SK-N-SH (cell line): ENCODE results near the gene NLN. TPM values are rescaled to one million over a fixed set of nuclear protein-coding genes. Genes with fewer than 3 reads are reported as not detected.

Experiments used
- CTCF ChIA-PET: fragments of 300-600, 350-600 bp; formaldehyde crosslinking; extraction: SDS; loops from one replicate; lab custom pipeline; 2021; lab: Yijun Ruan, JAX
- POLR2A ChIA-PET: fragments of 350-600 bp; sonication (Branson Sonifier 250); formaldehyde crosslinking; extraction: SDS; loops from one replicate; lab custom pipeline; 2020; ENCODE audit warnings: antibody characterized with exemption, inconsistent platforms; lab: Yijun Ruan, JAX
- DNase-seq: peaks from one replicate; pipeline ENCODE4 v3.0.0; 2012
- H2AFZ ChIP-seq: fragments of 200-600 bp; sonication (generic); 2 replicates; pipeline ENCODE4 v1.8.1; 2016; ENCODE audit warnings: antibody characterized with exemption, mild to moderate bottlenecking, low read depth
- H3F3A ChIP-seq: fragments of 200-600 bp; sonication (generic); replicated peaks from 2 replicates; pipeline ENCODE3; 2016; ENCODE audit warnings: antibody characterized with exemption, mild to moderate bottlenecking; ENCODE audit not compliant: insufficient read depth
- H3K27ac ChIP-seq, 2 experiments: fragments of 200-500 bp in 1 of 2; fragments of 200-600 bp in 1 of 2; sonication (Bioruptor generic) in 1 of 2; sonication (generic), shearing (Covaris generic) in 1 of 2; 2 replicates each; pipeline versions ENCODE4 v1.5.1 to v1.6.1; 2014 to 2016; ENCODE audit warnings: low read depth in 2 of 2, inconsistent platforms in 1 of 2, low read length in 1 of 2, mild to moderate bottlenecking in 1 of 2, mixed read lengths in 1 of 2
- H3K27me3 ChIP-seq: fragments of 200-600 bp; sonication (generic), shearing (Covaris generic); 2 replicates; pipeline ENCODE4 v1.6.1; 2016; ENCODE audit warnings: mixed run types; ENCODE audit not compliant: insufficient read depth
- H3K36me3 ChIP-seq, 2 experiments: fragments of 200-500 bp in 1 of 2; fragments of 200-600 bp in 1 of 2; sonication (Bioruptor generic) in 1 of 2; sonication (generic) in 1 of 2; replicated peaks in 1 of 2; 2 replicates each; pipeline versions ENCODE3 to v1.5.1; 2014 to 2016; ENCODE audit warnings: low read length in 1 of 2, mild to moderate bottlenecking in 1 of 2; ENCODE audit not compliant: insufficient read depth in 2 of 2, control insufficient read depth in 1 of 2
- H3K4me1 ChIP-seq, 2 experiments: fragments of 200-500 bp in 1 of 2; fragments of 200-600 bp in 1 of 2; sonication (Bioruptor generic) in 1 of 2; sonication (generic), shearing (Covaris generic) in 1 of 2; 2 replicates each; pipeline versions ENCODE4 v1.5.1 to v1.6.1; 2014 to 2016; ENCODE audit warnings: low read depth in 1 of 2, low read length in 1 of 2, mixed run types in 1 of 2; ENCODE audit not compliant: insufficient read depth in 2 of 2, control insufficient read depth in 1 of 2
- H3K4me2 ChIP-seq: fragments of 200-600 bp; sonication (generic), shearing (Covaris generic); 2 replicates; pipeline ENCODE4 v1.6.1; 2017; ENCODE audit warnings: mixed run types
- H3K4me3 ChIP-seq, 2 experiments: fragments of 200-500 bp in 1 of 2; fragments of 200-600 bp in 1 of 2; sonication (Bioruptor generic) in 1 of 2; sonication (generic), shearing (Covaris generic) in 1 of 2; 2 replicates each; pipeline versions ENCODE4 v1.5.1 to v1.8.1; 2014 to 2016; ENCODE audit warnings: low read depth in 2 of 2, inconsistent platforms in 1 of 2, low read length in 1 of 2, mild to moderate bottlenecking in 1 of 2, mixed read lengths in 1 of 2, moderate library complexity in 1 of 2
- H3K79me2 ChIP-seq: fragments of 200-600 bp; sonication (generic); 2 replicates; pipeline ENCODE4 v1.8.1; 2017; ENCODE audit warnings: mild to moderate bottlenecking; ENCODE audit not compliant: insufficient read depth
- H3K9ac ChIP-seq: fragments of 200-600 bp; sonication (generic); 2 replicates; pipeline ENCODE4 v1.6.1; 2017; ENCODE audit warnings: mixed run types
- H3K9me2 ChIP-seq: fragments of 200-600 bp; sonication (generic); 2 replicates; pipeline ENCODE4 v1.6.1; 2017; ENCODE audit warnings: mixed run types
- H3K9me3 ChIP-seq: fragments of 200-600 bp; sonication (generic); 2 replicates; pipeline ENCODE4 v1.6.1; 2017; ENCODE audit warnings: mixed run types, mild to moderate bottlenecking, moderate library complexity
- H4K20me1 ChIP-seq: fragments of 200-600 bp; sonication (generic); 2 replicates; pipeline ENCODE4 v1.6.1; 2017; ENCODE audit warnings: mild to moderate bottlenecking, mixed run types; ENCODE audit not compliant: insufficient read depth
- ELF1 ChIP-seq: IDR thresholded peaks from 2 replicates; pipeline ENCODE4 v1.4.0; 2012
- EP300 ChIP-seq, 2 experiments: IDR thresholded peaks; 2 replicates each; pipeline versions ENCODE4 v1.4.0 to v1.6.1; 2012; ENCODE audit warnings: borderline replicate concordance in 1 of 2, low read depth in 1 of 2, low read length in 1 of 2
- FOSL2 ChIP-seq: IDR thresholded peaks from 2 replicates; pipeline ENCODE4 v1.4.0; 2012; ENCODE audit warnings: low read depth, mild to moderate bottlenecking, moderate library complexity, borderline replicate concordance
- FOXJ3 ChIP-seq: sonication (generic); formaldehyde crosslinking; IDR thresholded peaks from 2 replicates; pipeline ENCODE4 v1.5.1; 2020; ENCODE audit warnings: mild to moderate bottlenecking, missing genetic modification reagents
- FOXM1 ChIP-seq: IDR thresholded peaks from 2 replicates; pipeline ENCODE4 v1.4.0; 2012; ENCODE audit warnings: low read depth, mild to moderate bottlenecking
- GABPA ChIP-seq: IDR thresholded peaks from 2 replicates; pipeline ENCODE4 v1.4.0; 2012; ENCODE audit warnings: low read depth, mild to moderate bottlenecking
- GATA2 ChIP-seq: sonication (generic); formaldehyde crosslinking; IDR thresholded peaks from 2 replicates; pipeline ENCODE4 v1.5.0; 2020; ENCODE audit warnings: mild to moderate bottlenecking, missing genetic modification reagents
- MAX ChIP-seq: IDR thresholded peaks from 2 replicates; pipeline ENCODE4 v1.4.0; 2012; ENCODE audit warnings: low read depth
- PBX3 ChIP-seq: IDR thresholded peaks from 2 replicates; pipeline ENCODE4; 2012
- POLR2AphosphoS5 ChIP-seq: IDR thresholded peaks from 2 replicates; pipeline ENCODE4 v1.6.1; 2012; ENCODE audit warnings: low read depth, low read length
- RCOR1 ChIP-seq: fragments of 150-350 bp; IDR thresholded peaks from 2 replicates; pipeline ENCODE4 v1.6.1; 2017; ENCODE audit warnings: antibody characterized with exemption, low read length
- REST ChIP-seq: IDR thresholded peaks from 2 replicates; pipeline ENCODE4 v1.6.1; 2012; ENCODE audit warnings: mild to moderate bottlenecking, low read depth, low read length, moderate library complexity
- SMC3 ChIP-seq: IDR thresholded peaks from 2 replicates; pipeline ENCODE4 v1.6.1; 2012; ENCODE audit warnings: low read depth, low read length, improper control_type of control experiment
- TAF1 ChIP-seq: IDR thresholded peaks from 2 replicates; pipeline ENCODE4 v1.6.1; 2012; ENCODE audit warnings: low read depth, mild to moderate bottlenecking, low read length, moderate library complexity, borderline replicate concordance
- TCF12 ChIP-seq: IDR thresholded peaks from 2 replicates; pipeline ENCODE4 v1.4.0; 2012
- TEAD4 ChIP-seq: IDR thresholded peaks from 2 replicates; pipeline ENCODE4 v1.4.0; 2012; ENCODE audit warnings: mild to moderate bottlenecking, borderline replicate concordance; ENCODE audit not compliant: insufficient read depth
- USF2 ChIP-seq: fragments of 150-350 bp; IDR thresholded peaks from 2 replicates; pipeline ENCODE4 v1.6.1; 2017; ENCODE audit warnings: antibody characterized with exemption, low read length, low read depth, borderline replicate concordance
- YY1 ChIP-seq: IDR thresholded peaks from 2 replicates; pipeline ENCODE4 v1.4.0; 2012; ENCODE audit warnings: low read depth, mild to moderate bottlenecking
- ZBTB33 ChIP-seq: IDR thresholded peaks from 2 replicates; pipeline ENCODE4 v1.4.0; 2012; ENCODE audit warnings: low read depth, borderline replicate concordance
- whole genome bisulfite sequencing: methylation state at CpG from one replicate; pipeline ENCODE4 v1.1.6; 2017; ENCODE audit warnings: low lambda C conversion rate; 5-methylcytosine and 5-hydroxymethylcytosine counted together
- polyA plus RNA-seq, 3 experiments: library from polyadenylated mRNA; depleted of rRNA; stranded (reverse); fragments of >200 nt; gene quantifications; 2 replicates each; pipeline ENCODE4 v1.2.3, GENCODE V29; 2012

NLN gene
- polyA plus RNA-seq, 1 of the 3 experiments (the other 2 are of a cell fraction) = 17.1 TPM

GRCh38 chr5:65721720-65722574 is at the start of gene NLN, which contains the start of gene SGTB (continued):
- TF ChIP-seq REST (no peak), FOXM1 (no peak), SMC3 (no peak), GABPA (no peak), USF2 (no peak), TEAD4 (no peak), FOXJ3 (no peak)

- 95% methylated on average over 1 of the region's 1 CpG for WGBS
- Histone ChIP-seq H3K27ac (no peak overlapping the region), H3K9ac (no peak overlapping the region), H3K4me2 (no peak overlapping the region), H3K27me3 (no peaks in the 10 kb centered on the region), H3K9me3 (no peaks in the 10 kb centered on the region), H3K9me2 (no peaks in the 10 kb centered on the region), H4K20me1 (no peaks in the 10 kb centered on the region), H3F3A (no peaks in the 10 kb centered on the region), H2AFZ (no peak overlapping the region), H3K4me3 (no peak overlapping the region), H3K36me3 (peaks cover 19 to 31% of the 10 kb centered on the region in 2 experiments), H3K4me1 (no peaks in the 10 kb centered on the region), H3K79me2 (no peaks in the 10 kb centered on the region)
- no peak for DNase-seq
- ChIA-PET POLR2A (interaction anchor here (1.0 kb wide), 1 partner anchor 19 kb away, joined by 3 read pairs; no protein-coding TSS in a partner anchor), CTCF (interaction anchor here (5.6 kb wide), 1 partner anchor 10 kb away, joined by 24 read pairs; no protein-coding TSS in a partner anchor)
- TF ChIP-seq YY1 = no peak
- no peak for TF ChIP-seq PBX3
- TF ChIP-seq ZBTB33 = no peak
- TF ChIP-seq GATA2 = no peak
- no peak for TF ChIP-seq EP300 (IDR thresholded peaks at IDR 0.05; ENCODE audit: borderline replicate concordance in 1 of 2, low read depth in 1 of 2, low read length in 1 of 2)
- no peak for TF ChIP-seq GABPA
- TF ChIP-seq TAF1 = no peak
- no peak for TF ChIP-seq REST
- TF ChIP-seq MAX = no peak
- no peak for TF ChIP-seq RCOR1
- no peak for TF ChIP-seq POLR2AphosphoS5
- no peak for TF ChIP-seq TCF12
- TF ChIP-seq FOSL2 = no peak
- TF ChIP-seq ELF1 = no peak
These were observed 49.2 kb upstream of the NLN start for GRCh38 chr5:65672796-65673195.
